Neural cell (in vitro differentiated cells): ENCODE measurements around the gene USP12.

Source experiments
- EZH2 ChIP-seq: fragments of 200-600, 300-800 bp; shearing (Covaris generic), sonication (generic); IDR thresholded peaks from 2 replicates; pipeline ENCODE4 v1.6.1; 2014; ENCODE audit warnings: antibody characterized with exemption, low read length, borderline replicate concordance, mild to moderate bottlenecking; ENCODE audit not compliant: insufficient read depth, poor library complexity, severe bottlenecking
- POLR2AphosphoS5 ChIP-seq: IDR thresholded peaks from 2 replicates; pipeline ENCODE4 v1.6.1; 2012
- RAD21 ChIP-seq: fragments of 450-650 bp; conservative IDR thresholded peaks from 2 replicates; pipeline ENCODE4 v1.6.1; 2014; ENCODE audit warnings: antibody characterized with exemption, mild to moderate bottlenecking, moderate library complexity
- SMC3 ChIP-seq: fragments of 450-650 bp; conservative IDR thresholded peaks from 2 replicates; pipeline ENCODE4 v1.6.1; 2014; ENCODE audit warnings: antibody characterized with exemption, mild to moderate bottlenecking, moderate library complexity; ENCODE audit not compliant: poor library complexity
- TAF1 ChIP-seq: IDR thresholded peaks from 2 replicates; pipeline ENCODE4 v1.6.1; 2012; ENCODE audit warnings: low read depth
- TF ChIP-seq, protein P1 (sequence below): fragments of 450-650 bp; IDR thresholded peaks from 2 replicates; pipeline ENCODE4 v1.5.1; 2014; ENCODE audit warnings: antibody characterized with exemption, mild to moderate bottlenecking, moderate library complexity; ENCODE audit not compliant: poor library complexity, severe bottlenecking
- TF ChIP-seq, protein P2 (sequence below): IDR thresholded peaks from 2 replicates; pipeline ENCODE4 v1.6.1; 2012; ENCODE audit warnings: borderline replicate concordance

- TF ChIP-seq EZH2 (no peak), RAD21 (no peak), SMC3 (no peak), POLR2AphosphoS5 (no peak), TAF1 (no peak)
- TF ChIP-seq, protein P1, sequence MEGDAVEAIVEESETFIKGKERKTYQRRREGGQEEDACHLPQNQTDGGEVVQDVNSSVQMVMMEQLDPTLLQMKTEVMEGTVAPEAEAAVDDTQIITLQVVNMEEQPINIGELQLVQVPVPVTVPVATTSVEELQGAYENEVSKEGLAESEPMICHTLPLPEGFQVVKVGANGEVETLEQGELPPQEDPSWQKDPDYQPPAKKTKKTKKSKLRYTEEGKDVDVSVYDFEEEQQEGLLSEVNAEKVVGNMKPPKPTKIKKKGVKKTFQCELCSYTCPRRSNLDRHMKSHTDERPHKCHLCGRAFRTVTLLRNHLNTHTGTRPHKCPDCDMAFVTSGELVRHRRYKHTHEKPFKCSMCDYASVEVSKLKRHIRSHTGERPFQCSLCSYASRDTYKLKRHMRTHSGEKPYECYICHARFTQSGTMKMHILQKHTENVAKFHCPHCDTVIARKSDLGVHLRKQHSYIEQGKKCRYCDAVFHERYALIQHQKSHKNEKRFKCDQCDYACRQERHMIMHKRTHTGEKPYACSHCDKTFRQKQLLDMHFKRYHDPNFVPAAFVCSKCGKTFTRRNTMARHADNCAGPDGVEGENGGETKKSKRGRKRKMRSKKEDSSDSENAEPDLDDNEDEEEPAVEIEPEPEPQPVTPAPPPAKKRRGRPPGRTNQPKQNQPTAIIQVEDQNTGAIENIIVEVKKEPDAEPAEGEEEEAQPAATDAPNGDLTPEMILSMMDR: no peak
- TF ChIP-seq, protein P2, sequence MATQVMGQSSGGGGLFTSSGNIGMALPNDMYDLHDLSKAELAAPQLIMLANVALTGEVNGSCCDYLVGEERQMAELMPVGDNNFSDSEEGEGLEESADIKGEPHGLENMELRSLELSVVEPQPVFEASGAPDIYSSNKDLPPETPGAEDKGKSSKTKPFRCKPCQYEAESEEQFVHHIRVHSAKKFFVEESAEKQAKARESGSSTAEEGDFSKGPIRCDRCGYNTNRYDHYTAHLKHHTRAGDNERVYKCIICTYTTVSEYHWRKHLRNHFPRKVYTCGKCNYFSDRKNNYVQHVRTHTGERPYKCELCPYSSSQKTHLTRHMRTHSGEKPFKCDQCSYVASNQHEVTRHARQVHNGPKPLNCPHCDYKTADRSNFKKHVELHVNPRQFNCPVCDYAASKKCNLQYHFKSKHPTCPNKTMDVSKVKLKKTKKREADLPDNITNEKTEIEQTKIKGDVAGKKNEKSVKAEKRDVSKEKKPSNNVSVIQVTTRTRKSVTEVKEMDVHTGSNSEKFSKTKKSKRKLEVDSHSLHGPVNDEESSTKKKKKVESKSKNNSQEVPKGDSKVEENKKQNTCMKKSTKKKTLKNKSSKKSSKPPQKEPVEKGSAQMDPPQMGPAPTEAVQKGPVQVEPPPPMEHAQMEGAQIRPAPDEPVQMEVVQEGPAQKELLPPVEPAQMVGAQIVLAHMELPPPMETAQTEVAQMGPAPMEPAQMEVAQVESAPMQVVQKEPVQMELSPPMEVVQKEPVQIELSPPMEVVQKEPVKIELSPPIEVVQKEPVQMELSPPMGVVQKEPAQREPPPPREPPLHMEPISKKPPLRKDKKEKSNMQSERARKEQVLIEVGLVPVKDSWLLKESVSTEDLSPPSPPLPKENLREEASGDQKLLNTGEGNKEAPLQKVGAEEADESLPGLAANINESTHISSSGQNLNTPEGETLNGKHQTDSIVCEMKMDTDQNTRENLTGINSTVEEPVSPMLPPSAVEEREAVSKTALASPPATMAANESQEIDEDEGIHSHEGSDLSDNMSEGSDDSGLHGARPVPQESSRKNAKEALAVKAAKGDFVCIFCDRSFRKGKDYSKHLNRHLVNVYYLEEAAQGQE: no peak
Measured at GRCh38 chr13:27034678-27035111, 136.9 kb downstream of the USP12 start.
